ENCODE measurements around the gene TMPRSS12.
A peak's percentile ranks its signal among the peaks of the same experiment; 100 is the strongest.
"Not testable (repeated sequence)": the region's sequence is repeated elsewhere in the genome, so short reads cannot be mapped to it uniquely, and the experiment has no call there.

The TMPRSS12 gene

DNA sequence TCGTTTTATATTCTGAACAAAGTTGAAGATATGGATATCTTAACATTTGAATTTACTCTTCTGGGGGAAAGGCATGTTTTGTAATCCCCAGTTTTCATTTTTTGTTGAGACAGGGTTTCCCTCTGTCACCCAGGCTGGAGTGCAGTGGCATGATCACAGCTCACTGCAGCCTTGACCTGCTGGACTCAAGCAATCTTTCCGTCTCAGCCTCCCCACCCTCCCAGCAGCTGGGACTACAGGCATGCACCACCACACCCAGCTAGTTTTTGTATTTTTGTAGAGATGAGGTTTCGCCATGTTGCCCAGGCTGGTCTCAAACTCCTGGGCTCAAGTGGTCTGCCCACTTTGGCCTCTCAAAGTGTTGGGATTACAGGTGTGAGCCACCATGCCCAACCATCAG lies 84.2 kb downstream of the TMPRSS12 start:
- peak in 1 of 4 experiments; percentile 9 for DNase-seq

DNA sequence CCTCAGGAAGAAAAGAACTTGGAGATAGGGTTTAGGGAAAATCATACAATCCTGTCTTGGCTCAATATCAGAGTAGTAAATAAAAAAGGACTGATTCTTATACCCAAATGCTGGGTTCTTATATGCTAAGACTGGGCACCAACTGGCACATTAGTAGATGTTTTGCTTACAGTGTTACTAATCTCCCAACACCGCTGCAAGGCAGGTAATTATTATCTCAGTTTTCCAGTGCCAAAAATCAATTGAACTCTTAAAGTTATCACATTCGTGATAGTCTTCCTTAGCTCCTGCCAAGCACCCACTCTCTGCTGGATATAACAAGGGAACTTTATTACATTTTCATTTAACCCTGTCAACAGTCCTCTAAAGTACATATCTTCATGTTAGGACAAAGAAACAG lies 84.6 kb downstream of the TMPRSS12 start:
- no peak for DNase-seq

DNA sequence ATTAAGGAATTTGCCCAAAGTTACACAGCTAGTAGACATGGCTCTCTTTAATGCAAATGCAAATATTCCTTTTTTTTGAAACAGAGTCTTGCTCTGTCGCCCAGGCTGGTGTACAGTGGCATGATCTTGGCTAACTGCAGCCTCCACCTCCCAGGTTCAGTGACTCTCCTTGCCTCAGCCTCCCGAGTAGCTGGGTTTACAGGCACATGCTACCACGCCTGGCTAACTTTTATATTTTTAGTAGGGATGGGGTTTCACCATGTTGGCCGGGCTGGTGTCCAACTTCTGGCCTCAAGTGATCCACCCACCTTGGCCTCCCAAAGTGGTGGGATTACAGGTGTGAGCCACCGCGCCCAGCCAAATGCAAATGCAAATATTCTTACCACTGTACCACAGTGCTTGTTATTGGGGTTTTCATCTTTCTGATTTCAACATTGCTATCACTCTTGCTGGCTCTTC lies 85.1 kb downstream of the TMPRSS12 start:
- no peak for DNase-seq

DNA sequence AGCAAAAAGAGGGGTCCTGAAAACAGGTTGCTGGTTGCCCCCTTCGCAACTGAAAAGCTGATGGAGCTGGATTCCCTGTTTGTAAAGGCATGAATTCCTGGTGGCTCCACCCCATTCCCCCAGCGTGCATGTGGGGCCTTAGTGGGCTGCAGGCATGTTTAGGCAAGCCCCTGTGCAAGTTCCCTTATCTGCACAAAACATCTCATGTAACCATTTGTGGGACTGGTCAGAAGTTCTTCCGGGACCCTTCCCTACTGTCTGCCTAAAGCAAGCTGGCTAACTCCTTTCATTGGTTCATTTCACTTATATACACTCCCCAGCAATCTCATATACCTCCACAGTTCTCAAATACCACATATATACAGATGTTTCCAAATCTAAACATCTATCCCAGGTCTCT lies 85.7 kb downstream of the TMPRSS12 start:
- peak in 2 of 4 experiments; percentile 20 to 26 for DNase-seq

DNA sequence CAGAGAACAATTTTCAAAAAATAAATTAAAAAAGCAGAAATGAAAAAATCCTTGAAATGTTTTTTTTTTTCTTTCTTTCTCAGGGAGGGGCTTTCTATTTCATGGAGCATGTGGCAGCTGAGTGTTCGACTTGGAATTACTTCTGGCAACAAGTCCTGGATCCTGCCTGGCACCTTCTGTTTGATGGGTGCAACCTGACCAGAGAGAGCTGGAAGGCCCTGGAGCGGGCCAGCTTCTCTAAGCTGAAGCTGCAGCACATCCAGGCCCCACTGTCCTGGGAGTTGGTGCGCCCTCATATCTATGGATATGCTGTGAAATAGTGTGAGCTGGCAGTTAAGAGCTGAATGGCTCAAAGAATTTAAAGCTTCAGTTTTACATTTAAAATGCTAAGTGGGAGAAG lies 87.1 kb downstream of the TMPRSS12 start:
- DNase-seq, result no peak

DNA sequence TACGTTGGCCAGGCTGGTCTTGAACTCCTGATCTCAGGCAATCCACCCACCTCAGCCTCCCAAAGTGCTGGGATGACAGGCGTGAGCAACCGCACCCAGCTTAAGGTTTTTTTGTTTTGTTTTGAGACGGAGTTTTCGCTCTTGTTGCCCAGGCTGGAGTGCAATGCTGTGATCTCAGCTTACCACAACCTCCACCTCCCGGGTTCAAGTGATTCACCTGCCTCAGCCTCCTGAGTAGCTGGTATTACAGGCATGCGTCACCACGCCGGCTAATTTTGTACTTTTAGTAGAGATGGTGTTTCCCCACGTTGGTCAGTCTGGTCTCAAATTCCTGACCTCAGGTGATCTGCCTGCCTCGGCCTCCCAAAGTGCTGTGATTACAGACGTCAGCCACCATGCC lies 87.8 kb downstream of the TMPRSS12 start:
- DNase-seq, result not testable (repeated sequence)

DNA sequence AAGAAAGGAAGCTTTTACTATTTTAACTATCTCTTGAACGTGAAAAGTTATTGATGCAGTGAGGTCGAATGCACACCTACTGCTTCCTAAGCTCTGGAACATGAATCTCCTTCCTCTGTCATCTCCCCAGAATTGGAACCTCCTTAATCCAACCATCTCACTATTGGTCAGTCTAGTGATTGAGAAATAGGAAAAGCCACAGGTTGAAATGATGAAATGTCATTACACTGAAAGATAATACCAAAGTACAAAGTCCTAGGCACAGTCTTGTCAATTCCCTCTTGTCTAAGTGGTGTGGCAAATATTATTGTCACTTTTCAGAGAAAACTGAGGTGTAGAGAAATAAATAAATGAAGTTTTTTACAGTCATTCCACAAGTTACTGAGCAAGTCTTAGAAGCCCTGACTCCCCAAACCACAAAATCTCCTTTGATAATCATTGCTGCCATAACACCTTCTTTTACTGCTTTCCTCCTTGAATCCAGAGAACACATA lies 90.1 kb downstream of the TMPRSS12 start:
- no peak for DNase-seq

DNA sequence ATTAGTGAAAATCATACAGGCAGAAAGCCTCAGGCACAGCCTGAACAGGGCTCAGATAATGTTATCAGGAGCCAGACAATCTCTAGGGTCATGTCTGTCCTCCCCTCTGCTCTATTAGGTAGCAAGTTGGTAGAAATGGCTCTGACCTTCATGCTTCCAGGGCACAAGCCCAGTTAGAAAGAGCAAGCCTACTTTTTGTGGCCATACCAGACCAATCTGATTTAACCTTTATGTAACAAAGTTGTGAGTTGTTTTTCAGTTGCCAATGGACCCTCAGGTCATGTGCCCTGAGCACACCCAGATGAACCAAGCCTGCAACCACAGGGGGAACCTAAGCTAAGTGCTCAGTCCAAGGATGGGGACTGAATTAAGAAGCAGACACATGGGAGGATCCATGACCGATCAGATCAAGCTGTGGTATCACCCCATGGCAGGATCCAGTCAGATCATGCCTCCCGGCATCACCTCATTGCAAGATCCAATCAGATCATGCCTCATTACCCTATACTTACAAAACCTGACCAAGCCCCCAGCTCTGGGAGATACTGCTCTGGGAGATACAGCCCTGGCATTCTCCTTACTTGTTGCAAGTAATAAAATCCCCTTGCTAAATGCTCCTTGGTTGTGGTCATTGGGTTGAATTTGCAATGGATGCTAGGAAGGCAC lies 90.9 kb downstream of the TMPRSS12 start:
- peak in 2 of 4 experiments; percentile 15 to 38 for DNase-seq

DNA sequence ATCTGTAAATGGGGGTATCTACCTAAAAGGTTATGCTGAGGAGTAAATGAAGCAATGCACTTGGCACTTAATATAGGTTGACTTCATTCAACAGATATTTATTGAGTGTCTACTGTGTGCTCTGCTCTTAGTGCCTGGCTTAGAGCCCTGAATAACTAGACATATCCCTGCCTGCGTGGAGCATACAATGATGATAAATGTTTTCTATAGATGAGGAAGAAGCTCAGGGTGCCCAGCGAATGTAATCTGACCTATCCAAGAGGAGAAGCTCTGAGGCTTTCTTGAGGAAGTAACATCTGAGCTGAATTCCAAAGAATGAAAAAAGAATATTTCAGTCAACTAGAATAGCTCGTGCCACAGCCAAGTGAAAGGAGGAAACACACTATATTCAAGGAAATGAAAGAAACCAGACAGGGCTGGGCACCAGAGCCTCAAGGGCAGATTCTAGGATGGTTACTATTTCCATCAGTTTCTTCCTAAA lies 91.7 kb downstream of the TMPRSS12 start:
- peak; percentile 65 to 87 (median 78) for DNase-seq

DNA sequence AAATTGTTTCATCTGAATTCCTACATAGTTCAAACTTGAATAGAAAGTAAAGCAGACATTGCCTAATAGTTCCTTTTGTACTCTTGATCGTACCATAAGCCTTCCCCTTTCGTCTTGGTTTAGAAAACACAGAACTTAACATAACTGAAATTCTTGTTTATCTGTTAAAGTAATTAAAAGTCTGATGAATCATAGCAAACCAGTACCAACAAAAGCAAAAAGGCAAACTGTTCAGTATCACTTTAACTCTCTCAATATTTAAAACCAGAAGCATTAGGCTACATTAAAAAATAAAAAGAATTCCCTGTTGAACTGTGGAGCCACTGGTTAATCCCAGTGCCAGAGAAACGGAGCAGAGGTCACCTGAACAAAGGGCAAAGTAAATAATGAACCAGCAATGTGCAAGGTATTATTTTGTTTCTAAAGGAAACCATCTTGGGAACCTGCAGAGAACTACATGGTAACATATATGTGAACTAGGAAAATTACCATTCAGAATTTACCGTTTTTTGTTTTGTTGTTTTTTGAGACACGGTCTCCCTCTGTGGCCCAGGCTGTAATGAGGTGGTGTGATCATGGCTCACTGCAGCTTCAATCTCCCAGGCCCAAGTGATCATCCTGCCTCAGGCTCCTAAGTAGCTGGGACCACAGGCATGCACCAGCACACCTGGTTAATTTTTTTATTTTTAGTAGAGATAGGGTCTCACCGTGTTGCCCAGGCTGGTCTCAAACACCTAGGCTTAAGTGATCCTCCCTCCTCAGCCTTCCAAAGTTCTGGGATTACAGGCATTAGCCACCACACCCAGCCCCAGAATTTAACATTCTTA lies 92.5 kb downstream of the TMPRSS12 start:
- peak in 2 of 4 experiments; percentile 56 to 65 for DNase-seq

DNA sequence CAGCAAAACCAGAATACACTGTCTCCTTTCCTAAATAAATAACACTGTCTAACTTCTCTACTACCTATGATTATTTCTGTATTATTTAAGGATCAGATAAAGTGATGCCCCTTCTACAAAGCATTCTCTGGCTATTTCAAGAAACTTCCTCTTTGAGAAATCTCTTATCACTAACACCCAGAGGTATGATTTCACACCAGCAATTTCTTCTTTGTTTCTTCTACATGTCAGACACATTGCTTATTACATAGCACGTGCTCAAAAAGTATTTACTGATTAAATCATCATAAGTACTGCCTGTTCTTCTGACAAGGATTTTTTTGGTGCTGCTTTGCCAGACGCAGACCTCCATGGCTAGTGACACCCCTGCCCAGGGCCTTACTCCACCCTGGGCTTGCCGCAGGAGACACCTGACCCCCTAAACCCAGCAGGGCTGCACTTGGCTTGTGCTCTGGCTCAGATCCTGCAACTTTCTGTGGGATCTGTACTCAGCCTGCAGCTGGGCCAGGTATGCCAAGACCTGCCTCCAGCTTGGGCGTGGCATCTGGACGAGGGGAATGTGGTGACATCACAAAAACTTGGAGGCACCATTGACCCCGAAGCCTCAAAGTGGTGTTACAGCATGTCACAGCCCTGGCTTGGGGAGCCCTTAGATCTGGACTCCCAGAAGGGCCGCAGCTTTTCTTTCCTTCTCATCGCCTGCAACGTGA lies 94.2 kb downstream of the TMPRSS12 start:
- no peak for DNase-seq

All from suppressor macrophage (primary cell).